GM18951 (cell line): ENCODE data around the gene CLEC4G.

ENCODE experiments used
- POLR2A ChIP-seq: IDR thresholded peaks from 4 replicates; pipeline ENCODE4 v1.6.1; 2011; ENCODE audit warnings: mild to moderate bottlenecking; ENCODE audit not compliant: insufficient read length, insufficient read depth; ENCODE audit errors: extremely low read depth
- in situ Hi-C: fragments of 300-500 bp; cut with MboI; formaldehyde crosslinking; loops from one replicate; pipeline ENCODE4 v1.12.0; 2022; ENCODE audit warnings: low sequenced_read_pairs, mixed read lengths, inconsistent platforms; ENCODE audit not compliant: unreplicated experiment

The CLEC4G gene

DNA sequence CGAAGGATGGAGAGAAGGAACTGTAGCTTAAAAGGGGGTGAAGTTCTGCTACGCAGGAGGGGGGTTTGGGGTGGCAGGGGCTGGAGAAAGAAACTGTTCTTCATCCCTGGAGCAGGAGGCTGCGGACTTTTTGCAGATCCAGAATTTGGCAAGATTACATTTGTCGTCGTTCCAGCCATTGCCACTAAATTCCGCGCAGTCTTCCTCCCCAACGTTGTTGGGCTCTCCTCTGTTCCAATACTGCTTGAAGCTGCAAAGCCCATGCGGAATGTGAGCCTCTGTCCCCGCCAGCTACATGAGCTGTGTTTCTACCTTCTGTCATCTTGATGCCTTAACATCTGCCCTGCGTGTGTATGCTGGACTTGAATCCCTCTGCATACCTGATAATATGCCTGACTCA lies 11.1 kb upstream of the CLEC4G start:
- TF ChIP-seq POLR2A, result no peak
- in situ Hi-C loops, result no loop called here

DNA sequence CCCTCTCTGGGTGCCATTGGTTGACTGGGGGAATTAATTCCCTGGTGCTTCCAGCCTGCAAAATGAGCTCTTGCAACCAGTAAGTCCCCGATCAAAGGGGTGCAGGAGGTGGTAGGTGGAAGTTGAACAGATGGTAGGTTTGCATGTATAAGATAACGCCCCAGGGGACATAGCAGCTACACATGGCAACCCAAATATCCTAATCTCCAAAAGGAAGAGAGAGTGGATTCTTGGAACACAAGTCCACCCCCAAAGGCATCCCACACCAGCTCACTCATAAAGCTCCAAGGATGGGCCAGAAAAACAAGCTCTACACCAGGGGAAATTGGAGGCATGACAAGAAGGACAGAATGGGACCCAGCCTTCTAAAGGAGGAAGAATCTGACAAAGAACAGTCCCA lies 10.7 kb upstream of the CLEC4G start:
- in situ Hi-C loops, result no loop called here
- TF ChIP-seq POLR2A, result no peak

DNA sequence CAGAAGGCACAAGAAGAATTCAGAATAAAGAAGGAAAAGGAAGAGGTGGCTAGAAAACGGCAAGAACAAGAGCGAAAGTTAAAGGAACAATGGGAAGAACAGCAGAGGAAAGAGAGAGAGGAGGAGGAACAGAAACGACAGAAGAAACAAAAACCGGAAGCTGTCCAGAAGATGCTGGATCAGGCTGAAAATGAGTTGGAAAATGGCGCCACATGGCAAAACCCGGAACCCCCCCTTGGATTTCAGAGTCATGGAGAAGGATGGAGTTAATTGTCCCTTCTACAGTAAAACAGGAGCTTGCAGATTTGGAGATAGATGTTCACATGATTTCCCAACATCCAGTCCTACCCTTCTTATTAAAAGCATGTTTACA lies 8.8 kb upstream of the CLEC4G start:
- no peak for TF ChIP-seq POLR2A
- in situ Hi-C loops, result no loop called here

DNA sequence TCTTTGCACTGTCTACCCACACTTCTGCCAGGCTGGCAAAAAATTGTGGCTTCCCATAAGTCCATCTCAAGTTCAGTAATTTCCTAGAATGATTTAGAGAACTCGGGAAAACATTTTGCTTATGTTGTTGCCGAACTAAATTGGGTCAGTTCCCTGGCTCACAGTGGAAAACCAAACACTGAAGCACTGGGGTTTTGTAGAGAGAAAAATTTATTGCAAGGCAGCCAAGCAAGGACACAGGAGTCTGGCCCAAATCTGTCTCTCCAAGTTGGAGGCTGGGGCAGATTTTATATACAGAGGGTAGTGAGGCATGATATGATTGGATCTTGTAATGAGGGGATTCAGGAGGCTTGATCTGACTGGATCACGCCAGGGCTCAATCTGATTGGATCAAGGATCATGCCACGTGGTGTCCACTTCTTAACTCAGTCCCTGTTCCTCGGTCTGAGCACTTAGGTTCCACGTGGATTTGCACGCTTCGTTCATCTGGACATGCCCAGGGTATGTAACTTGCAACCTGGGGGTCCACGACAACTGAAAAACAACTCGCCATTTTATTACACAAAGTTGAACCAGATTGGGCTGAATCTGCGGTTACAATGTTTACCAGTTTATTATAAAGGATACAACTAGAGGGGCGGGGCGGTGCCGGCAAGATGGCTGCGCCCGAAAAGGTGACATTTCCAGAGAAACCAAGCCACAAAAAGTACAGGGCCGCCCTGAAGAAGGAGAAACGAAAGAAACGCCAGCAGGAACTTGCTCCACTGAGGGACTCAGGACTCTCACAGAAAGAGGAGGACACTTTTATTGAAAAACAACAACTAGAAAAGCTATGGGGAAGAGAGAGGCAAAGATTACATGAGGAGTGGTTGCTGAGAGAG lies 8.1 kb upstream of the CLEC4G start:
- in situ Hi-C loops, result no loop called here
- no peak for TF ChIP-seq POLR2A

DNA sequence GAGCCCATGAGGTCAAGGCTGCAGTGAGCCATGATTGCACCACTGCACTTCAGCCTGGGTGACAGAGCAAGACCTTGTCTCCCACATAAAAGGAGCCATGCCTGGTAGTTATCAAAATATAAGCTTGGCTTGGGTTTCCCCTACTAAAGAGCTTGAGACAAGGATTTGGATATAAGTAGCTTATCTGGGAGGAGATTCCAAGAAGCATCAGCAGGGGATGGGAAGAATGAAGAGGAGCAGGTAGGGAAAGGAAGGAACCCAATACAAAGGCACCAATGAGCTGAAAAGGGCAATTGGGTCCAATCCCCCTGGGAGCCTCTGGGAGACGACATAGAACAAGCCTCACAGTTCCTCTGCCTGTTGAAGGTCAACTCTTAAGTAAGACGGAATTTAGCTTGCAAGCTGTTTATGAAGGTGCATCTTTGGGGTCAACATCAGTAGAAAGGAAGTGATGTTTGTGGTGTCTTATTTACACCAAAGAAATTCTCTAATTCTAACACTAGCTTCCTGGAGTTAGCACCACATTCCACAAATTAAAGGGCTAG lies 7.4 kb upstream of the CLEC4G start:
- no peak for TF ChIP-seq POLR2A
- in situ Hi-C loops, result no loop called here

DNA sequence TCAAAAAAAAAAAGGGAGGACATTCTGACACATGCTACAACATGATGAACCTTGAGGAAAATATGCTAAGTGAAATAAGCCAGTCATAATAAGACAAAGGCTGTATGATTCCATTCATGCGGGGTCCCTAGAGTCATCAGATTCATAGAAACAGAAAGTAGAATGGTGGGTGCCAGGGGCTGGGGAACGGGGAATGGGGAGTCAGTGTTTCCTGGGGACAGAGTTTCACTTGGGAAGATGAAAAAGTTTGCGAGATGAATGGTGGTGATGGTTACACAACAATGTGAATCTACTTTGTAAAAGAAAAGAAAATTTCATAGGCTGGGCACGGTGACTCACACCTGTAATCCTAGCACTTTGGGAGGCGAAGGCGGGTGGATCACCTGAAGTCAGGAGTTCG lies 6.1 kb upstream of the CLEC4G start:
- in situ Hi-C loops, result no loop called here
- TF ChIP-seq POLR2A, result no peak

DNA sequence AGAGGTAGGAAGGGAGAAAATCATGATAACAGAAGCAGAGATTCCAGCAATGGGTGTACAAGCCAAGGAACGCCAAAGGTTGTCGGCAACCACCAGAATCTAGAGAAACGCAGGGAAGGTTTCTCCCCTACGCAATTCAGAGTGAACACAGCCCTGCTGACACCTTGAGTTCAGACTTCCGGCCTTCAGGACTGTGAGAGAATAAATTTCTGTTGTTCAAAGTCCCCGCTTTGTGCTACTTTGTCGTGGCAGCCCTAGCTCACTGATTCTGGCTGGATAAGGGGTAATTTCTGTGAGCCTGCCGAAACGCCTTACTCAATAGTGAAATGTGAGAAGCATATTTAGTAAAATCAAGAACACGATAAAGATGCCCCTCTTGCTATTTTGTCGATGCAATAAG lies 5.3 kb upstream of the CLEC4G start:
- no peak for TF ChIP-seq POLR2A
- in situ Hi-C loops, result no loop called here

DNA sequence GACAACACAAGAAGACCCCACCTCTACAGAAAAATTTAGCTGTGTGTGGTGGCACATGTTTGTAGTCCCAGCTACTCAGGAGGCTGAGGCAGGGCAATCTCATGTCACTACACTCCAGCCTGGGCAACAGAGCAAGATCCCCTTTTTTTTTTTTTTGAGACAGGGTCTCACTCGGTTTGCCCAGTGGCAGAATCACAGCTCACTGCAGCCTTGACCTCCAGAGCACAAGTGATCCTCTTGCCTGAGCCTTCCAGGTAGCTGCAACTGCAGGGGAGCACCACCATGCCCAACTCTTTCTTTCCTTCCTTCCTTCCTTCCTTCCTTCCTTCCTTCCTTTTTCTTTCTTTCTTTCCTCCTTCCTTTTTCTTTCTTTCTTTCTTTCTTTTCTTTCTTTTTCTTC lies 4.2 kb upstream of the CLEC4G start:
- in situ Hi-C loops, result no loop called here
- no peak for TF ChIP-seq POLR2A

DNA sequence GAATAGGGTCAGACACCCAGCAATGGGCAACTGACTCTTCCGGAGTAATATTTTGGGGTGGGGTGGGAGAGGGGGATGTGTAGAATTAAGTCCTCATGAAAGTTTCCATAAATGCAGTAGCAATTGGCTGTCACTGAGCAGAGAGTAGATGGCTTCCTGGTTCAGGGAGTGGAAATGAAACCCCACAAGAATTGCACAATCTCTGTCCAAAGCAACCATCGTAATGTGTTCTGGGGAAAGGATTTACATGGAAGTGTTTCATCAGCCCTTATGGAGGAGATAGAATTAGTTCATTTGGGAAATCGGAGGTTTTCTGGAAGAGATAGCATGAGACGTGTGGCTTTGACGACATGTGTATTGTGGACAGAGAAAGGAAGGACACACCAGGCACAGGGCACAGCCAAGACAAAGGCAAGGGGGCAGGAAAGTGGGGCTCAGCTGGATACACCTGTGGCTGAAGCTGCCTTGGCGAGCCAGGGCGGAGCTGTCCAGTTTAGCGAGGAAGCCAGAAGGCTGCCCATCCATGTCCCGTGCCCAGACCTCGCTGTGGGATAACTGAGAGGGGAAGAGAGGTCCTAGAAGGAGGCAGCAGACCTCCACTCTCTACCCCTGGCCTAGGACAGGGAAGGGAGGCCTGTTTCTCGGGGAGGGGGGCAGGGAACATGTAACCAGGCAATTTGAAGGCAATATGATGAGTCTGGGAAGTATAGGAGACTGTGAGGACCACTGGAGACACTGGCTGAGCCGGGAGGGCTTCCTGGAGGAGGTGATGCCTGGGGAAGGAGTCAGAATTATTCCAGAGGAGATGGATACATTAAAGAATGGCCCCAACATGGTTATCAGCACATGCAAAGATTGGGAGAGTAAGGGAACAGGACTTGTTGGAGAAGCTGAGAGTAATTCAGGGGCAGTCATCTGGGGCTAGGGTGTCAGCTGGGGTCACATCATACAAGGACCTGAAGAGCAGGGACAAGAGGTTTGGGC lies 2.6 kb upstream of the CLEC4G start:
- no peak for TF ChIP-seq POLR2A
- in situ Hi-C loops, result no loop called here

DNA sequence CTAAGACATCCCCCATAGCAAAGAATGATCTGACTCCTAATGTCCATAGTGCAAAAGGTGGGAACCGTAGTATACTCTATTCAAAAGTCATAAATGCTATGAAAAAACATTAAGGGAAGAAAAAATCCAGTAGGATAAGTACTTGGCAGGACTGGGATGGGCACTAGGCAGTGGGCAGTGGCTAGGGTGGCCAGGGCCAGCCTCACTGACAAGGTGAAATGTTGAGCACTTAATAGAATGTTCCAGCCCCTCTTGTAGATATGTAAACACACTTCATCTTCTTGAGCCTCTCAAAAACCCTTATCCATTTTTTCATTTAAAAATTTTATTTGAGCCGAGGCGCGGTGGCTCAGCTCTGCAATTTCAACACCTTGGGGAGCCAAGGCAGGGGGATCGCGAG lies 1.5 kb upstream of the CLEC4G start:
- in situ Hi-C loops, result no loop called here
- TF ChIP-seq POLR2A, result no peak

DNA sequence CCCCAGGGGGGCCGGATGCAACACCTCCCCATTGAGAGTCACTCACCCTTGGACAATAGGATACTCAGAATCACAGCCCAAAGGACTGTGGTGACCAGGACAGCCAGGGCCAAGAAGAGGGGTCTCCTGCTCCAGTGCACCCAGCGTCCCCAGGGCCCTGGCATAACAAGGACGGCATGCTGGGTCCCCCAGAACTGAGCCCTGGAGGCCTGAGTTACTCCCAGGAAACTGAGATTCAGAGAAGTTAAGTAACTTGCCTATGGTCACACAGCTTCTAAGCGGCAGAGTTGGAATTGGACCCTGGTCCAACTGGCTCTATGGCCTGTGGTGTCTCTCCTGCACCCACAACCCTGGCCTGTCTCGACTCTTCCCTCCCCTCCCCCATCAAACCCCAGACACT lies 295 bp downstream of the CLEC4G start:
- no peak for TF ChIP-seq POLR2A
- in situ Hi-C loops, result no loop called here

DNA sequence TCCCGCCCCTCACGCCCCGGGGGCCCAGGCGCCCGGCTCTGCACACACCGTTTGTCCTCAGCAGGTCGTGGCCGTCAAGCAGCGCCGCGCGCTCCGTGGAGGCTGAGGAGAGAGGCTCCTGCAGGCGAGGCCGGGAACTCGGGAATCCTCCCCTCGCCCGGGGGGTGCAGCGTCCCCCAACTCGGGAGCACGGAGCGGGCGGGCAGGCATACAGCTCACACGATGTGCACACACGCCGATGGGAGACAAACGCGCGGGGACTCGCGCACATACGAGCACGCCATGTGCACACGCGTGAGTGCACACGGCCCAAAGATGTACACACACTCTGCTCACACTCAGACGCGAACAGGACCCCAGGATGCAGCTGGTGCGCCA lies 703 bp downstream of the CLEC4G start:
- in situ Hi-C loops, result no loop called here
- TF ChIP-seq POLR2A, result no peak
